ENCODE measurements around the gene KCNN2. TPM values are rescaled to one million over a fixed set of nuclear protein-coding genes. Genes with fewer than 3 reads are reported as not detected.

The KCNN2 gene
- total RNA-seq, 1 experiment from 2014 or later: 11.9 TPM

- POLR2A ChIA-PET: interaction anchor here (0.7 kb wide), 1 partner anchor 86 kb away, joined by 3 read pairs; no protein-coding TSS in a partner anchor
- Mint-ChIP-seq H3K27me3 (ENCODE audit: low read depth) (no peaks in the 10 kb centered on the region; the same call in 1 of the 2 replicates), H3K27ac (peak overlapping the region; percentile 18; the same call in 1 of the 2 replicates), H3K9me3 (no peaks in the 10 kb centered on the region), H3K4me3 (no peak overlapping the region), H3K4me1 (peaks cover 56% of the 10 kb centered on the region), H3K36me3 (no peaks in the 10 kb centered on the region)
- DNase-seq (ENCODE audit: low spot score) (no peak), ATAC-seq (peak; percentile 61)
- CTCF ChIA-PET: interaction anchor here (0.5 to 5.0 kb wide), 36 partner anchors 9 to 835 kb away, joined by 3 to 156 read pairs (median 4); partner anchors contain the start of gene KCNN2
- TF ChIP-seq PRDM15 (CRISPR knock-in tag; IDR thresholded peaks at IDR 0.05) (no peak), CTCF (IDR thresholded peaks at IDR 0.05) (peak; percentile 24; the same call in 1 of the 2 replicates), ARID4B (CRISPR knock-in tag; IDR thresholded peaks at IDR 0.05; ENCODE audit: borderline replicate concordance) (no peak)
- TF ChIP-seq, protein P1, sequence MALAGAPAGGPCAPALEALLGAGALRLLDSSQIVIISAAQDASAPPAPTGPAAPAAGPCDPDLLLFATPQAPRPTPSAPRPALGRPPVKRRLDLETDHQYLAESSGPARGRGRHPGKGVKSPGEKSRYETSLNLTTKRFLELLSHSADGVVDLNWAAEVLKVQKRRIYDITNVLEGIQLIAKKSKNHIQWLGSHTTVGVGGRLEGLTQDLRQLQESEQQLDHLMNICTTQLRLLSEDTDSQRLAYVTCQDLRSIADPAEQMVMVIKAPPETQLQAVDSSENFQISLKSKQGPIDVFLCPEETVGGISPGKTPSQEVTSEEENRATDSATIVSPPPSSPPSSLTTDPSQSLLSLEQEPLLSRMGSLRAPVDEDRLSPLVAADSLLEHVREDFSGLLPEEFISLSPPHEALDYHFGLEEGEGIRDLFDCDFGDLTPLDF (CRISPR knock-in tag; IDR thresholded peaks at IDR 0.05): no peak
Measured at GRCh38 chr5:114447084-114447773, 85.4 kb downstream of the KCNN2 start.

GRCh38 chr5:114448481-114448880 lies 86.6 kb downstream of the KCNN2 start:
- ATAC-seq (no peak), DNase-seq (ENCODE audit: low spot score) (no peak)
- POLR2A ChIA-PET: no interaction called here
- H3K9me3 Mint-ChIP-seq: no peaks in the 10 kb centered on the region
- CTCF ChIA-PET: interaction anchor here (0.9 to 5.0 kb wide), 10 partner anchors 9 to 769 kb away, joined by 3 to 156 read pairs (median 11); partner anchors contain the start of gene KCNN2
- H3K27ac Mint-ChIP-seq: peak overlapping the region; percentile 54; the same call in 1 of the 2 replicates
- no peak overlapping the region for H3K4me3 Mint-ChIP-seq
- H3K27me3 Mint-ChIP-seq (ENCODE audit: low read depth): no peaks in the 10 kb centered on the region; the same call in 1 of the 2 replicates
- peaks cover 57% of the 10 kb centered on the region for H3K4me1 Mint-ChIP-seq
- H3K36me3 Mint-ChIP-seq: no peaks in the 10 kb centered on the region
- TF ChIP-seq GABPB1 (CRISPR knock-in tag; IDR thresholded peaks at IDR 0.05) (no peak), SOX15 (CRISPR knock-in tag; IDR thresholded peaks at IDR 0.05) (no peak), ATF3 (CRISPR knock-in tag; conservative IDR thresholded peaks at IDR 0.05) (no peak), CREM (CRISPR knock-in tag; IDR thresholded peaks at IDR 0.05) (no peak), NFE2L1 (CRISPR knock-in tag; IDR thresholded peaks at IDR 0.05) (no peak), RORB (CRISPR knock-in tag; IDR thresholded peaks at IDR 0.05) (no peak), AR (CRISPR knock-in tag; IDR thresholded peaks at IDR 0.05) (no peak), ETV6 (CRISPR knock-in tag; IDR thresholded peaks at IDR 0.05) (no peak)
- TF ChIP-seq, protein P2, sequence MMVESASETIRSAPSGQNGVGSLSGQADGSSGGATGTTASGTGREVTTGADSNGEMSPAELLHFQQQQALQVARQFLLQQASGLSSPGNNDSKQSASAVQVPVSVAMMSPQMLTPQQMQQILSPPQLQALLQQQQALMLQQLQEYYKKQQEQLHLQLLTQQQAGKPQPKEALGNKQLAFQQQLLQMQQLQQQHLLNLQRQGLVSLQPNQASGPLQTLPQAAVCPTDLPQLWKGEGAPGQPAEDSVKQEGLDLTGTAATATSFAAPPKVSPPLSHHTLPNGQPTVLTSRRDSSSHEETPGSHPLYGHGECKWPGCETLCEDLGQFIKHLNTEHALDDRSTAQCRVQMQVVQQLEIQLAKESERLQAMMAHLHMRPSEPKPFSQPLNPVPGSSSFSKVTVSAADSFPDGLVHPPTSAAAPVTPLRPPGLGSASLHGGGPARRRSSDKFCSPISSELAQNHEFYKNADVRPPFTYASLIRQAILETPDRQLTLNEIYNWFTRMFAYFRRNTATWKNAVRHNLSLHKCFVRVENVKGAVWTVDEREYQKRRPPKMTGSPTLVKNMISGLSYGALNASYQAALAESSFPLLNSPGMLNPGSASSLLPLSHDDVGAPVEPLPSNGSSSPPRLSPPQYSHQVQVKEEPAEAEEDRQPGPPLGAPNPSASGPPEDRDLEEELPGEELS (CRISPR knock-in tag; IDR thresholded peaks at IDR 0.05): no peak
